ENCODE data around the gene MAP1B.
A peak's percentile ranks its signal among the peaks of the same experiment; 100 is the strongest.

MAP1B gene

DNA sequence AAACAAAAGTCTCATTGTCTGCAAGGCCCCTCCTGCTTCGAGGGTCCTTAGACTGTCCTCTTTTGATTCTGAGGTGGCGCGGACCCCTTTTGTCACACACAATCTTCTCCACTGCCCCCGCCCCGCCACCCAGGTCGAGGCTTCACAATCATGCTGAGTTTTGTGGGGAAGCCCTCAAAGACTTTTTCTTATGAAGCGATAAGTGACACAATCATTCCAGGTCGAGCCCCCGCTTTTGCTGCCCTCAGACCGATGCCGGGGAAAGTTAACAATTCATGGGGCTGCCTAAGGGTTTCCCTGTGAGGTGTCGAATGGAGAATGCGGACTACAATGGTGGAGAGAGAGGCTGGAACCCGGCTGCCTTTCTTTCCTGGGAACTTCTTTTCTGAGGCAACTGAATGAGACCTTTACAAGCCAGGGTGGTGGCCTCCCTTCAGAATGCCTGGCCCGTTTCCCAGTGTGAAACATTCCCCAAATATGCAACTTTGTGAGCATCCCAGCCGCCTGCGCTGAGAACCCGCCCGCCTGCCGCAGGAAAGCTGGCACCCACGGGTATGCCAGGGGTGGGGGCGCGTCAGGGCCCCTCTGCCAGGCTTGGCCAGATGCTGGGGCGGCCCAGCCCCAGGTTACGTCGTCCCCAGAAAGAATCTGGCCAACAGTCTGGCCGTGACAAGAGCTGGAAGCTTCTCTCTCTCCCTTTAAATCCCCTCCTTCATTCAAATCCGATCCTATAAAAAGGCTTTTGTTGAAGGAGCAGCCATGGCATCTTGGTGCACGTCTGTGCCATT is 71.9 kb downstream of the MAP1B start:
- Histone ChIP-seq H3K4me3 (ENCODE audit: low read length) (no peak overlapping the region), H3K4me1 (ENCODE audit: insufficient read depth, low read length) (peaks cover 32% of the 10 kb centered on the region), H3K27me3 (ENCODE audit: insufficient read depth, low read length) (no peaks in the 10 kb centered on the region), H3K36me3 (ENCODE audit: insufficient read depth, low read length) (peaks cover 23% of the 10 kb centered on the region), H3K27ac (ENCODE audit: low read depth, low read length) (peak overlapping the region; percentile 85), H3K9ac (ENCODE audit: low read depth, low read length) (peak overlapping the region; percentile 22; the same call in 1 of the 2 replicates), H3K9me3 (ENCODE audit: insufficient read depth, low read depth, low read length) (no peaks in the 10 kb centered on the region)
- WGBS, result 77% methylated on average over 29 of the region's 29 CpGs

DNA sequence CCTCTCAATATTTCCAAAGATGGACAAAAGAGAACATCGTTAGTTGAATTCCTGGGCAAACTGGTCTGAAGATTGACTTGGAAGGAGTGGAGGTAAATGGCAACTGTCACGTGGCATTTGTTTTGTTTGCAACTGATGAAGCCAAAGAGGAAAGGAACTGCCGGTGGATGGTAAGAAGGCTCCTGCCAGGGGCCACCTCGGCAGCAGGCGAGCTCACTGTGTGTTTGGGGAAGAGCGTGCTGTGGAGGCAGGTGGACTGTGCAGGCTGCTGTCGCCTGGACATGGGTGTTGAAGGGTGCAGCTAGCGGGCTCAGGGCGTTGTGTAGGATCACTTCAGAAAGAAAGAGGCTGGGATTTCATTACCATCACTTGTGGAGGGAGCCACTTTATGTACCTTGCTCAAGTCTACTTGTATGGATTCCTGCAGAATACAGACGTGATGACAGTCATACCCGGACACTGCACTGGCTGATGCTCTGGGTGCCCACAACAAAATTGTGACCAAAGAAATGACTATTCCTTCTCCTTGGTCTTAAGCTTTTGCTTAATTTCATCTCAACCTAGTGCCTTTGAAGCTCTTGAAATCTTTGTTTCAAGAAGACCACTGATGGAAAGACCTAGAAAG is 72.7 kb downstream of the MAP1B start:
- Histone ChIP-seq H3K36me3 (ENCODE audit: insufficient read depth, low read length) (peaks cover 30% of the 10 kb centered on the region), H3K4me1 (ENCODE audit: insufficient read depth, low read length) (peaks cover 32% of the 10 kb centered on the region), H3K4me3 (ENCODE audit: low read length) (no peak overlapping the region), H3K27ac (ENCODE audit: low read depth, low read length) (peak overlapping the region; percentile 85), H3K9ac (ENCODE audit: low read depth, low read length) (no peak overlapping the region), H3K27me3 (ENCODE audit: insufficient read depth, low read length) (no peaks in the 10 kb centered on the region), H3K9me3 (ENCODE audit: insufficient read depth, low read depth, low read length) (no peaks in the 10 kb centered on the region)
- 94% methylated on average over 11 of the region's 11 CpGs for WGBS

DNA sequence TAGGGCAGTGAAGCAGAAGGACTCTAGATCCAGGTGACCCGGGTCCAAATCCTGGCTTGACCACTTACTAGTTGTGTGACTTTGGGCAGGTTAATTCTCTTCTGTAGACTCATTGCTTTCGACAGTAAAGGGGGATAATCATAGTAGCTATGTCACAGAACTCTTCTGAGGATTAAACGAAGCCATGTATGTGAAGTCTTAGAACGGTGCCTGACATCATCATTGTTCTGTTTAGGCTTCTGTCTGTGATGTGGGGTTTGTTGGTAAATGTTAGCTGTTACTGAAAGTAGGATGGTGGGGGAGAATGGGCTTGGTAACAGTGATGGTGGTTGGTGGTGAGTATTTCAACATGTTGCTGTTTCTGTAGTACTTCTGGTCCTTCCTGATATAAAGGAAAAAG is 73.7 kb downstream of the MAP1B start:
- Histone ChIP-seq H3K9me3 (ENCODE audit: insufficient read depth, low read depth, low read length) (no peaks in the 10 kb centered on the region), H3K9ac (ENCODE audit: low read depth, low read length) (no peak overlapping the region), H3K4me3 (ENCODE audit: low read length) (no peak overlapping the region), H3K27ac (ENCODE audit: low read depth, low read length) (no peak overlapping the region), H3K36me3 (ENCODE audit: insufficient read depth, low read length) (peaks cover 32% of the 10 kb centered on the region), H3K27me3 (ENCODE audit: insufficient read depth, low read length) (no peaks in the 10 kb centered on the region), H3K4me1 (ENCODE audit: insufficient read depth, low read length) (peaks cover 32% of the 10 kb centered on the region)
- 76% methylated on average over 4 of the region's 4 CpGs for WGBS

DNA sequence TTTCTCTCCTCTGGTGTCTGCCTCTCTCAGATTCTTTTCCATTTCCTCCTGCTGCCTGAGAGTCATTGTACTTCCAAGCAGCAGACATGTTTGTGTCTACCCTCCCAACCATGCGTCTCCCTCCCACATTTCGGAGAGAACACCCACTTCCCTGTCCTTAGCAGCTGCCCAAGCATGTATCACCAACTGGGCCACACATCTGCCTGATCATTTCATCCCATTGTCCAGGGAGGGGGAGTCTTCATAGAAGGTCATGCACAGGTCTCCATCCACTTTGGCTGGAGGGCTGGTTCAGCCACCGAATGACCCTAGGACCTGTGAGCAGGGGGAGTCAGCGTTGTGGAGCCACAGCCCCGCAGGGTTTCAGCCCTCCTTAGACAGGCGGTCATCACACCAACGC is 75.4 kb downstream of the MAP1B start:
- no peaks in the 10 kb centered on the region for H3K9me3 ChIP-seq (ENCODE audit: insufficient read depth, low read depth, low read length)
- peak overlapping the region; percentile 38; the same call in 1 of the 2 replicates for H3K27ac ChIP-seq (ENCODE audit: low read depth, low read length)
- H3K4me3 ChIP-seq (ENCODE audit: low read length), result no peak overlapping the region
- no peak overlapping the region for H3K9ac ChIP-seq (ENCODE audit: low read depth, low read length)
- H3K4me1 ChIP-seq (ENCODE audit: insufficient read depth, low read length), result peaks cover 32% of the 10 kb centered on the region
- H3K27me3 ChIP-seq (ENCODE audit: insufficient read depth, low read length), result no peaks in the 10 kb centered on the region
- peaks cover 47% of the 10 kb centered on the region for H3K36me3 ChIP-seq (ENCODE audit: insufficient read depth, low read length)
- 92% methylated on average over 7 of the region's 7 CpGs for WGBS

DNA sequence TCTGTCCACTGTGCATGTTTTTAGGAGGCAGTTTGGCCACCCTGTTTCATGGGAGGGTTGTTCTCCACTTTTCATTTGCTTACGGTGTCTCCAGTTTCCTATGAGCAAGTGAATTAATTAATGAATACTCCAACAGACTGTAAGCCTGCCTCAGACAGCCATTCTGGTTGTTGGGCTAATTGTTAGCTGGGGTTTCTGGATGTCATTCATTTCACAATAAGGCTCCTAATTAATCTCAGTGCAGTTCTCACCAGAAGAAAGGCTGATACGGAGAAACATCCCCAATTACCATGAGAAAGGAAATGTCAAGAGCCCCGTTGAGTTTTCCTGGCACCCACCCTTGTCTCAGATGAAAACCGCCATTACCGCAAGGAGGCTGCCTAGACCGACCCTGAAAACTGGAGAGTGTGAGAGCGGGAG is 75.8 kb downstream of the MAP1B start:
- Histone ChIP-seq H3K9me3 (ENCODE audit: insufficient read depth, low read depth, low read length) (no peaks in the 10 kb centered on the region), H3K27ac (ENCODE audit: low read depth, low read length) (peak overlapping the region; percentile 62), H3K36me3 (ENCODE audit: insufficient read depth, low read length) (peaks cover 52% of the 10 kb centered on the region), H3K4me1 (ENCODE audit: insufficient read depth, low read length) (peaks cover 32% of the 10 kb centered on the region), H3K9ac (ENCODE audit: low read depth, low read length) (no peak overlapping the region), H3K27me3 (ENCODE audit: insufficient read depth, low read length) (no peaks in the 10 kb centered on the region), H3K4me3 (ENCODE audit: low read length) (no peak overlapping the region)
- WGBS, result 62% methylated on average over 7 of the region's 7 CpGs

DNA sequence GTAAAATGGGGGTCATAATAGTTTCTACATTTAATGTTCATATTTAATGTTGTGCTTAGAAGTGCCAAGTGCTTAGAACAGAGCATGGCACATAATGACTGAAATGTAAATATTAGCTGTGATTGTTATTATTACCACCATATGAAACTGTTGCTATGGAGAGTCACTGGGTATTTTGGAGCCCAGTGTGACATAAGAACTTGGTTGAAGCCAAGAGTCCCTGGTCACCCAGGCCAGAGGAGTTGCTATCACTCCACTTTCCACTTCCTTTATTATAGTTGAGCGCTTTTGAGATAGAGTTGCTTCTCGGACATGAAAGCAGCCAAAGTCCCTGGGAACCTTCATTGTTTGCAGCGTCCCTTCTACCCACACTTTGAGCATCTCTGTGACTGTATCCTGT is 77.1 kb downstream of the MAP1B start:
- no peak overlapping the region for H3K9ac ChIP-seq (ENCODE audit: low read depth, low read length)
- no peaks in the 10 kb centered on the region for H3K9me3 ChIP-seq (ENCODE audit: insufficient read depth, low read depth, low read length)
- WGBS, result 90% methylated on average over 3 of the region's 3 CpGs
- H3K4me3 ChIP-seq (ENCODE audit: low read length), result no peak overlapping the region
- peaks cover 19% of the 10 kb centered on the region for H3K4me1 ChIP-seq (ENCODE audit: insufficient read depth, low read length)
- H3K36me3 ChIP-seq (ENCODE audit: insufficient read depth, low read length), result peaks cover 65% of the 10 kb centered on the region
- no peak overlapping the region for H3K27ac ChIP-seq (ENCODE audit: low read depth, low read length)
- no peaks in the 10 kb centered on the region for H3K27me3 ChIP-seq (ENCODE audit: insufficient read depth, low read length)

DNA sequence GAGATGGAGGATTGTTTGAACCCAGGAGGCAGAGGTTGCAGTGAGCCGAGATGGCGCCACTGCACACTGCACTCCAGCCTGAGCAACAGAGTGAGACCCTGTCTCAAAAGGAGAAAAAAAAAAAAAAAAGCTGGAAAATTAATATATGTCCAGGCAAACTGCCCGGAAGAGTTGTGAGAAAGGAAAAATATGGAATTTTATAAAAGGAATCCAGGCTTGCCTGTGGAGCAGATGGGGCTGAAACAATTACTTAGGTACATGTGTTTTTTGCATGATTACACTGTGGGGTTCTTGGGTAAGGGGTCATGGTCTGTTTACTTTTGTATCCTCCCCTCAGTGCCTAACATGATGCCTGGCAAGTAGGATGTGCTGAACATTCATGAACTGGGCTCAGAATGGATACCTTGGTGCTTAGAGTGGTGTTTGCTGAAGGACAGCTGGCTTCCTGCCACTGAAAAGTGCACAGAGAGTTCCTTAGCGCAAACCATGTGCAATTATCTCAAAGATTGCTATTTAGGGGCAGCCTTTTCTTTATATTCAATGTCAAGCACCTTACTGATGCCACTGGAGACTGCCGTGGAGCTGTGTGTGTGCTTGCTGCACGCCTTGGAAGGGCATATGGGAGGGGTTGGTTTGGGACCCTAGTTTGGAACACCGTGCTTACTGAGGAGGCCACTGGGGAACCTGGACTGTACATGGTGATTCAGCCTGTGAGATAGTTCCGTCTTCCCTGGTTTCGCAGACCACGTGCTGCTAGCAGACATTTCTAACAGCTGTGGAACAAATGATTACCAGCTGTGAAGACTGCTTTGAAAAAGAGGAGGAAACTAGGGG is 78.4 kb downstream of the MAP1B start:
- WGBS, result 95% methylated on average over 10 of the region's 10 CpGs
- Histone ChIP-seq H3K4me3 (ENCODE audit: low read length) (no peak overlapping the region), H3K27ac (ENCODE audit: low read depth, low read length) (no peak overlapping the region), H3K9ac (ENCODE audit: low read depth, low read length) (no peak overlapping the region), H3K4me1 (ENCODE audit: insufficient read depth, low read length) (peaks cover 14% of the 10 kb centered on the region), H3K36me3 (ENCODE audit: insufficient read depth, low read length) (peaks cover 73% of the 10 kb centered on the region), H3K27me3 (ENCODE audit: insufficient read depth, low read length) (no peaks in the 10 kb centered on the region), H3K9me3 (ENCODE audit: insufficient read depth, low read depth, low read length) (no peaks in the 10 kb centered on the region)

DNA sequence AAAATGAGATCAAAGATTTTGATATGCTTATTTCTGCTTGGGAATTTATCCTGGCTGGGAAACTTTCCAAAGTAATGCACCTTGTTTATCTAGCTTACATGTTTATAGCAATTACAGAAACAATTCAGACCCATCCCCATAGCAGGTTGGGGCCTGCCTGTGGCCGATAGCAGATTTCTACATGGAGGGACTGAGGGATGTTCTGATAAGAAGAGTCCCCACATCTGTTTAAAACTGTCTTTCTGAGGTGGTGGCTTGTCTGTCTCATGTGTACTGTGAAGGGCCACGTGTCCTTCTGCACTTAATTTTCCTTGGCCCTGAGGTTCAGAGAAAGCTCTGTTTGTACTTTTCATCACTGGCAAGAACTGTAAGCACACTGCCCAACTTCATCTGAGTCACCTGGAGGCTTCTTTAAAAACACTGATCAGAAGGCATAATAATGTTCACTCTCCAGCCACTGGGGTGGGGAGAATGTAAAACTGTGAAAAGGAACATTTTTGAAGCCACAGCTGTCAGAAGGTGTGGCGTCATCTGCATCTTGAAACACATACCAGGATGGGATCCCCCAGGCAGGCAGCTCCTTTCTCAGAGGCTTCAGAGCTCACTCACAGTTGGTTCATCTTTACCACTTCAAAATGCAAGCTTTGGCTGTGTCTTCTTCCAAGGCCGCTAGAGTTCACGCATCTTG is 80.3 kb downstream of the MAP1B start:
- Histone ChIP-seq H3K27me3 (ENCODE audit: insufficient read depth, low read length) (no peaks in the 10 kb centered on the region), H3K27ac (ENCODE audit: low read depth, low read length) (no peak overlapping the region), H3K4me1 (ENCODE audit: insufficient read depth, low read length) (peaks cover 12% of the 10 kb centered on the region), H3K4me3 (ENCODE audit: low read length) (no peak overlapping the region), H3K9me3 (ENCODE audit: insufficient read depth, low read depth, low read length) (no peaks in the 10 kb centered on the region), H3K36me3 (ENCODE audit: insufficient read depth, low read length) (peaks cover 91% of the 10 kb centered on the region), H3K9ac (ENCODE audit: low read depth, low read length) (no peak overlapping the region)
- WGBS, result 85% methylated on average over 5 of the region's 5 CpGs

DNA sequence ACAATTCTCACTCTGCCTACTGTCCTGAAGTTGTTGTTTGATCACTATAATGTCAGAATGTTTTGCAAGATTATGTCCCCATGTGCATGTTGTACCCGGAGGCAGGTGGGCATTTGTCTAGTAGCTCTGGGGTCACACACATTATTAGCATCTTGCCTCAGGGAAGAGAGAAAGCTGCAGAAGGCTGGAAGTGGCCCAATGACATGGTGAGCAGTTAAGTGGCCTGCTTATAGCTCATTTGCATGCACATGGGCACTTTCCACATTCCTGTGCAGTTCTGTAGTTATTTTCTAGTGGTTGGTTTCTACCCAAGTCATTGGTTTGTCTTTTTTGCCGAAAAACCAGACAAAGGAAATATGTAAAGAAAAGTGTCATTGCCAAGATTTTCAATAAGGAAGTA is 80.9 kb downstream of the MAP1B start:
- peaks cover 98% of the 10 kb centered on the region for H3K36me3 ChIP-seq (ENCODE audit: insufficient read depth, low read length)
- H3K27me3 ChIP-seq (ENCODE audit: insufficient read depth, low read length), result no peaks in the 10 kb centered on the region
- no peak overlapping the region for H3K4me3 ChIP-seq (ENCODE audit: low read length)
- peaks cover 6% of the 10 kb centered on the region for H3K4me1 ChIP-seq (ENCODE audit: insufficient read depth, low read length)
- WGBS, result 95% methylated on average over 2 of the region's 2 CpGs
- no peaks in the 10 kb centered on the region for H3K9me3 ChIP-seq (ENCODE audit: insufficient read depth, low read depth, low read length)
- no peak overlapping the region for H3K27ac ChIP-seq (ENCODE audit: low read depth, low read length)
- H3K9ac ChIP-seq (ENCODE audit: low read depth, low read length), result no peak overlapping the region

DNA sequence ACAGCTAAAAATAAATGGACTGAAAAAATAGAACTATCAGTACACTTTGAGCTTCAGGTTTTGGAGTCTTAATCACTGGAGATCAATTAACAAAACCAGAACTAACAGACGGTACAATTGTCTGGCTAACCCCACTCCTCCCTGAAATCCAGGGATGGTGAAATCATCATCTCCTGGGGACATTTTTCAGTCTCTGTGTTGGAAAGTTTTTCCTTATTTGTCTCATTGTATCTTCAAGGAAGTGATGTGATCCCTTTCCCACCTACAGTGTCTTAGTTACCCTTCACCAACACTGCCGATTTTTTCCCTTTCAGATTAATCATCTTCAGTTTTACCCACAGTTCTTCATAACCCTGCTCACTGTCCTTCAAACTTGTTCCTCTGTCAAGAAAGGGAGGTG is 81.9 kb downstream of the MAP1B start:
- 97% methylated on average over 2 of the region's 2 CpGs for WGBS
- Histone ChIP-seq H3K4me1 (ENCODE audit: insufficient read depth, low read length) (no peaks in the 10 kb centered on the region), H3K27me3 (ENCODE audit: insufficient read depth, low read length) (no peaks in the 10 kb centered on the region), H3K4me3 (ENCODE audit: low read length) (no peak overlapping the region), H3K9me3 (ENCODE audit: insufficient read depth, low read depth, low read length) (no peaks in the 10 kb centered on the region; the same call in 1 of the 2 replicates), H3K27ac (ENCODE audit: low read depth, low read length) (no peak overlapping the region), H3K36me3 (ENCODE audit: insufficient read depth, low read length) (peaks cover 99% of the 10 kb centered on the region), H3K9ac (ENCODE audit: low read depth, low read length) (no peak overlapping the region)

Data from HUES64 (cell line).